BE2C (cell line): Measurements from ENCODE around the gene LMO1.

Source experiments
- DNase-seq: peaks from one replicate; pipeline ENCODE4 v3.0.0-alpha.2; 2020
- H3K27me3 ChIP-seq: fragments of 250-450 bp; sonication (Bioruptor Pico); 2 replicates; pipeline ENCODE4 v1.5.1; 2020; ENCODE audit warnings: mild to moderate bottlenecking
- H3K36me3 ChIP-seq: fragments of 250-450 bp; sonication (Bioruptor Pico); 2 replicates; pipeline ENCODE4 v1.5.1; 2020; ENCODE audit warnings: mild to moderate bottlenecking
- H3K4me1 ChIP-seq: fragments of 250-450 bp; sonication (Bioruptor Pico); 2 replicates; pipeline ENCODE4 v1.5.1; 2020
- H3K4me3 ChIP-seq: 2 replicates; pipeline ENCODE4 v1.5.1; 2011; ENCODE audit warnings: low read depth, low read length
- H3K9me3 ChIP-seq: fragments of 250-450 bp; sonication (Bioruptor Pico); 2 replicates; pipeline ENCODE4 v1.5.1; 2020
- TF ChIP-seq, protein P1 (sequence below): IDR thresholded peaks from 2 replicates; pipeline ENCODE4 v1.5.1; 2012; ENCODE audit warnings: mild to moderate bottlenecking, low read depth, low read length

The LMO1 gene

GRCh38 chr11:8239536-8240228 lies 24.0 kb downstream of the LMO1 start:
- Histone ChIP-seq H3K4me1 (peaks cover 26% of the 10 kb centered on the region), H3K36me3 (no peaks in the 10 kb centered on the region)
- TF ChIP-seq, protein P1, sequence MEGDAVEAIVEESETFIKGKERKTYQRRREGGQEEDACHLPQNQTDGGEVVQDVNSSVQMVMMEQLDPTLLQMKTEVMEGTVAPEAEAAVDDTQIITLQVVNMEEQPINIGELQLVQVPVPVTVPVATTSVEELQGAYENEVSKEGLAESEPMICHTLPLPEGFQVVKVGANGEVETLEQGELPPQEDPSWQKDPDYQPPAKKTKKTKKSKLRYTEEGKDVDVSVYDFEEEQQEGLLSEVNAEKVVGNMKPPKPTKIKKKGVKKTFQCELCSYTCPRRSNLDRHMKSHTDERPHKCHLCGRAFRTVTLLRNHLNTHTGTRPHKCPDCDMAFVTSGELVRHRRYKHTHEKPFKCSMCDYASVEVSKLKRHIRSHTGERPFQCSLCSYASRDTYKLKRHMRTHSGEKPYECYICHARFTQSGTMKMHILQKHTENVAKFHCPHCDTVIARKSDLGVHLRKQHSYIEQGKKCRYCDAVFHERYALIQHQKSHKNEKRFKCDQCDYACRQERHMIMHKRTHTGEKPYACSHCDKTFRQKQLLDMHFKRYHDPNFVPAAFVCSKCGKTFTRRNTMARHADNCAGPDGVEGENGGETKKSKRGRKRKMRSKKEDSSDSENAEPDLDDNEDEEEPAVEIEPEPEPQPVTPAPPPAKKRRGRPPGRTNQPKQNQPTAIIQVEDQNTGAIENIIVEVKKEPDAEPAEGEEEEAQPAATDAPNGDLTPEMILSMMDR = no peak

DNA sequence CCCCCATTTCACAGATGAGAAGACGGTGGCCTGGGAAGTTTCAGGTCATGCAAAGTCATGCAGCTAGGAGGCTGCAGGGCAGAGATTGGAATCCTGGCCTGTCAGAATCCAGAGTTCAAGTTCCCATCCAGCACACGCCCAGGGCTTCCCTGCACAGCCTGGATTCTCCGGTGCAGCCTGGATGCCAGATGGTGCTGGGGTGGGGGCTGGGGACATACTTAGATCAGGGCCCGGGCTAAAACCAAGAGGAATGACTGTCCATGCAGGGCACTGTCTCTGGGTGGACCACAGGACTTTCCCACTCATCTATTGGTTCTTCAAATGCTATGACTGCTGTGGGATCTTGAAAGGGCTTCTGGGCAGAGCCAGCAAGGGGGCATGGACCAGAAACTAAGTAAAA lies 24.6 kb downstream of the LMO1 start:
- TF ChIP-seq, protein P1 = no peak
- DNase-seq = no peak

More at GRCh38 chr11:8239536-8240228, 24.0 kb downstream of the LMO1 start:
- Histone ChIP-seq H3K27me3 (no peaks in the 10 kb centered on the region), H3K4me3 (no peak overlapping the region), H3K9me3 (no peaks in the 10 kb centered on the region)
- DNase-seq = no peak

DNA sequence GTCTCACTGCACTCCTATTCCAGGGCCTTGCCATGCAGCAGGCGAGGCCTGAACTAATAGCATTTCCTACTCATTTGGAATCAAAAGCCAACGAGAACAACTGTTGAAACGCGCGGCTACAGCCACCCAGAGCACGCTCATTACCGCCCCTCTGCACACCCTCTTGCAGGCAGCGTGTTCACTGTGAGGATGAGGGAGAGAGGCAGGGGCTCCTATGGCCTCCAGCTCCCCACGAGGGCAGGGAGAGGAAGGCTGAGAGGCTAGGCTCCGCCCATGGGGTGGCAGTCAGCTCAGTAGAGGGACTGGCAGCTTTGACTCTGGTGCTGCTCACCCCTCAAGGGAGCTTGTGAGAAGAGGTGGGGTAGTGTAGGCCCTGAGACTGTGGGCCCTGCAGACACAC lies 26.2 kb downstream of the LMO1 start:
- Histone ChIP-seq H3K27me3 (no peaks in the 10 kb centered on the region), H3K36me3 (no peaks in the 10 kb centered on the region), H3K4me3 (no peak overlapping the region), H3K9me3 (no peaks in the 10 kb centered on the region), H3K4me1 (peaks cover 33% of the 10 kb centered on the region)
- TF ChIP-seq, protein P1 = no peak
- no peak for DNase-seq

More for the DNA sequence above, 24.6 kb downstream of the LMO1 start:
- no peaks in the 10 kb centered on the region for H3K9me3 ChIP-seq
- peaks cover 30% of the 10 kb centered on the region for H3K4me1 ChIP-seq
- no peaks in the 10 kb centered on the region for H3K36me3 ChIP-seq
- H3K27me3 ChIP-seq = no peaks in the 10 kb centered on the region
- H3K4me3 ChIP-seq = no peak overlapping the region

GRCh38 chr11:8235925-8236324 lies 27.8 kb downstream of the LMO1 start:
- Histone ChIP-seq H3K36me3 (no peaks in the 10 kb centered on the region), H3K9me3 (no peaks in the 10 kb centered on the region), H3K27me3 (no peaks in the 10 kb centered on the region), H3K4me1 (peaks cover 43% of the 10 kb centered on the region), H3K4me3 (no peak overlapping the region)
- TF ChIP-seq, protein P1 = no peak
- DNase-seq = no peak

GRCh38 chr11:8234910-8235309 lies 28.8 kb downstream of the LMO1 start:
- TF ChIP-seq, protein P1 = no peak
- Histone ChIP-seq H3K4me1 (peaks cover 53% of the 10 kb centered on the region), H3K4me3 (no peak overlapping the region), H3K9me3 (no peaks in the 10 kb centered on the region), H3K36me3 (no peaks in the 10 kb centered on the region), H3K27me3 (no peaks in the 10 kb centered on the region)
- no peak for DNase-seq

DNA sequence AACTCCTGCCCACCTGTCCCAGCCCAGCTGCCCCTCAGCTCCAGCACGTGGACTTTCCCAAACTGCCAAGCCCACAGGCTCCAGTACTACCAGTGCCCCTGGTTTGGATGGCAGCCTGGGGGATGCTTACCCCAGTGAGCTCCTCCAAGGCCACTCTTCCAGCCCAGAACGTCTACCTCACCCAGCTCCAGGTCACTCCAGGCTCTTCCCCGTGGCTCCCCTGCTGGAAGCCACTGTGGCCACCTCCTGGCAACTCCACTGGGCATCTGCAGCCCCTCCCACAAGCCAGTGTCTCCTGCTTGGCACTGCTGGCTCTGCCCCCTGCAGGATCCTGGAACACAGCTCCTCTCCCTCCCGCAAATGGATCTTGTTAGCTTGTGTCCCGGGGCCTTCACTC lies 29.3 kb downstream of the LMO1 start:
- no peak overlapping the region; the same call in 1 of the 2 replicates for H3K4me3 ChIP-seq
- TF ChIP-seq, protein P1 = no peak; the same call in 1 of the 2 replicates
- no peaks in the 10 kb centered on the region for H3K9me3 ChIP-seq
- no peaks in the 10 kb centered on the region for H3K36me3 ChIP-seq
- H3K27me3 ChIP-seq = no peaks in the 10 kb centered on the region
- H3K4me1 ChIP-seq = peaks cover 58% of the 10 kb centered on the region
- DNase-seq = peak; percentile 55
